Measurements from ENCODE around the gene SCUBE1.

The SCUBE1 gene

DNA sequence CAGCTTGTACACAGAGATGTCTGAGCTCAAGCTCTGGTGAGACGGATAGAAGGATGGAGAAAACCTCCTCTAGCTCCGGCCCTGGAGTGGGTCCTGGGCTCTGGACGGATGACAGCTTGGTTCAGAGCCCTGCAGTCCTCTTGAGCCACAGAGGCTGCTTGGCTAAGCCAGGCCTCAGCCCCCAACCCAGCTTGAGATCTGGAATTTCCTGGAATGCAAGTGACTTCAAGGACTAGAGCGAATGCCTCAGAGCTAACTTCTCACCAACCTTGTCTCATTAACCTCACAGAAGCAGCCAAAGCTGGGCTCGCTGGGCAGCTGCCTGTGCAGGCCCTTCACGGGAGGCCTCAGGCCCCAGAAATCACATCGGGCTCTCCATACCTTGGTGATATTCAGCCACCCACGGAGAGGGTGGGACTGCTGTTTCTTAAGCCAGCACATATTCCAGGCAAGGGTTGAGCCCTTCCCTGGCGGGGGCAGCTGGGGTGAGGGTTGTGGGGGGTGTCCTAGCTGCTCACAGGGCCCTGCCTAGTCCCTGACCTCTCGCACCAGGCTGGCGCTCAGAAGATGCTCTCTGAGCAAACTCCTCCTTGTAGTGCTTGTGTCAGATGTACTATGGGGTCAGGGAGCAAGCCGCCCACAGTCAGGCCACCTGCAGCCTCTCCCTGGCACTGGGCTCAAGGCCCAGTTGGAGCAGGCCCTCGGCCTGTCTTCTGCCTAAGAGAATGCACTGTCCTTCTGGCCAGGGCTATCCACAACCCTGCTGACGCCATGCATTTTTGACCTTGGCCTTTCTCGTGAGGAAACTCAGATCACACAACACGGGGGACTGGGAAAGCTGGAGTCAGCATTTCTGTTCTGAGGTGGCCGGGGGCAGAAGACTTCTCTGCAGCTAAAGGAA, 82.6 kb downstream of the SCUBE1 start:
- no peak overlapping the region for H3K4me3 ChIP-seq (ENCODE audit: low read depth, low read length)
- in situ Hi-C loops (cut with HindIII; ENCODE audit: low sequenced_read_pairs): no loop called here
- TF ChIP-seq, protein P1, sequence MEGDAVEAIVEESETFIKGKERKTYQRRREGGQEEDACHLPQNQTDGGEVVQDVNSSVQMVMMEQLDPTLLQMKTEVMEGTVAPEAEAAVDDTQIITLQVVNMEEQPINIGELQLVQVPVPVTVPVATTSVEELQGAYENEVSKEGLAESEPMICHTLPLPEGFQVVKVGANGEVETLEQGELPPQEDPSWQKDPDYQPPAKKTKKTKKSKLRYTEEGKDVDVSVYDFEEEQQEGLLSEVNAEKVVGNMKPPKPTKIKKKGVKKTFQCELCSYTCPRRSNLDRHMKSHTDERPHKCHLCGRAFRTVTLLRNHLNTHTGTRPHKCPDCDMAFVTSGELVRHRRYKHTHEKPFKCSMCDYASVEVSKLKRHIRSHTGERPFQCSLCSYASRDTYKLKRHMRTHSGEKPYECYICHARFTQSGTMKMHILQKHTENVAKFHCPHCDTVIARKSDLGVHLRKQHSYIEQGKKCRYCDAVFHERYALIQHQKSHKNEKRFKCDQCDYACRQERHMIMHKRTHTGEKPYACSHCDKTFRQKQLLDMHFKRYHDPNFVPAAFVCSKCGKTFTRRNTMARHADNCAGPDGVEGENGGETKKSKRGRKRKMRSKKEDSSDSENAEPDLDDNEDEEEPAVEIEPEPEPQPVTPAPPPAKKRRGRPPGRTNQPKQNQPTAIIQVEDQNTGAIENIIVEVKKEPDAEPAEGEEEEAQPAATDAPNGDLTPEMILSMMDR (IDR thresholded peaks at IDR 0.05; ENCODE audit: low read depth, low read length, missing control alignments): no peak
- no peak for DNase-seq (ENCODE audit: low read depth)

DNA sequence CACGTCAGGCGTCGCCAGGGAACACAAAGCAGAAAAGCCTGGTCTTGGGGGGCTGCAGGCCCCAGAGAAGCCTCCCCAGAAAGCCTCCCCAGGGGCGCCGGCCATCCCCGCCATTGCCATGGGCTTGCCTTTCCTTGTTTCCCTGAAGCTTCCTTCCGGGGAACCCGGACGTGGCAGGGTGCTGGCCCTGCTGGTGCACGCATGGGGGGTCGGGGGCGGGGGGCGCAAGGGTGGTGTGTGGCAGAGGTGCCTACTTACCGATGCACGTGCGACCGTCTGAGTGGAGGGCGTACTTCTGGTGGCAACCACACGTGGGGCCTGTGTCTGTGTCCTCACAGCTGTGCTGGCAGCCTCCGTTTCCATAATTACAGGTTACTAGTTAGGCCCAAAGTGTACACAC, 85.2 kb downstream of the SCUBE1 start:
- in situ Hi-C loops (cut with HindIII; ENCODE audit: low sequenced_read_pairs): no loop called here
- TF ChIP-seq, protein P1 (IDR thresholded peaks at IDR 0.05; ENCODE audit: low read depth, low read length, missing control alignments): no peak

DNA sequence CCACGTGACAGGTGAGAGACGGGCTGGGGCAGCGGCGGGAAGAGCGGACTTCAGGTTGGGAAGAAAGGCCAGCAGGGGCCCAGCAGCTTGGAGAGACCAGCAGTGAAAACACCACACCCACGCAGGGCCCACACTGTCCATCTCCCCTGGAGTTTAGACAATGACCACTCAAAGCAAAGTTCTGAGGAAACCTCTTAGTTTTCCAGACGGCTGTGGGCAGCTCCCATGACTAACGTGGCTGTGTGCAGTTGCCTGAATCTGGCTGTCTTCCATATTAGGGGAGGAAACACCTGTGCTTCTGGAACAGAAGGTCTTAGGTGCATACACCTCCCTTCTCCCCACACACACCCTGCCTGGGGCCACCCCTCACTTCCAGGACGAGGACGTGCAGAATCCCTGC, 85.6 kb downstream of the SCUBE1 start:
- TF ChIP-seq, protein P1 (IDR thresholded peaks at IDR 0.05; ENCODE audit: low read depth, low read length, missing control alignments): no peak
- no peak overlapping the region for H3K4me3 ChIP-seq (ENCODE audit: low read depth, low read length)
- no peak for DNase-seq (ENCODE audit: low read depth)
- in situ Hi-C loops (cut with HindIII; ENCODE audit: low sequenced_read_pairs): no loop called here

More for the DNA sequence above, 85.2 kb downstream of the SCUBE1 start:
- DNase-seq (ENCODE audit: low read depth): no peak
- H3K4me3 ChIP-seq (ENCODE audit: low read depth, low read length): no peak overlapping the region

DNA sequence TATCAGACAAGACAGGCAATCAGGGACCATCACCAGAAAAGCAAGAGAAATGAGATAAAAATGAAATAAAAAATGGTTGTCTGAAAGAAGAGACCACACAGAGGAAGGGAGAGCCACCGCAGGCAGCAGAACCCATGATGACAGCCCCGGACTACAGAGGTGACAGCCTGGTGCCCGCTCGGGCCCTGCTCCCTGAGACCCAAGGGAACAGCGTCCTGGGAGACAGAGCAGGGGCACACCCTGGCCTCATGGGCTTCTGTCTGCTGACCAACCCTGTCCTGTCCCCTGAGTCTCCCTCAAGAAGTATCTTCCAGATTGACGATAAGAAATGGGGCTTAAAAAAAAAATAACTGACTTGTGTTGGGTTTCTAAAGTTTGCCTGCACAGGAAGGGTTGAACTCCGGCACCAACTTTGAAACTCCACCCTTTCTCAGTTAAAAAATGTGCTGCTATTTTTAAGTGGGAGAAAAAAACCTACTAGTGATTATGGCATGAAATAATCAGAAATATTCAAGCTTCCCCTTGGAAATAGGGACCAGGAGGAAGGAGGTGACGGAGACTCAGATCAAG, 86.1 kb downstream of the SCUBE1 start:
- no peak for DNase-seq (ENCODE audit: low read depth)
- in situ Hi-C loops (cut with HindIII; ENCODE audit: low sequenced_read_pairs): no loop called here
- TF ChIP-seq, protein P1 (IDR thresholded peaks at IDR 0.05; ENCODE audit: low read depth, low read length, missing control alignments): no peak
- no peak overlapping the region for H3K4me3 ChIP-seq (ENCODE audit: low read depth, low read length)

DNA sequence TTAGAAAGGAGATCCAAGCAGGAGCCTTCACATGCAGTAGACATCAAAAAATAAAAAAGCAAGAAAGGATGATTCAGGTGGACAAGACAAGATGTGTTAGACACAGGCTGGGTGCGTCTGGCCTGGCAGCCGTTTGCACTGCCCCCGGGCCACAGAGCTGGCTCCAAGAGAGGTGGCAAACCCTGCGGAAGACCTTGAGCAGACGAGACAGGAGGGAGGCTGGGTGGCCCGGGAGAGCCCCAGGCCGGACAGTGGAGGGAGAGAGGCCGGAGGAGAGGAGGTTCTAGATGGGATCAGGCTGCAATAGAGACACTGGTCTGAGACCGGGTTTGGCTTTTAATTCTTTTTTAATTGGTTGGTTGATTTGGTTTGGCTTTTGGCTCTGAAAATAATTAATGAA, 86.6 kb downstream of the SCUBE1 start:
- in situ Hi-C loops (cut with HindIII; ENCODE audit: low sequenced_read_pairs): no loop called here
- DNase-seq (ENCODE audit: low read depth): no peak
- TF ChIP-seq, protein P1 (IDR thresholded peaks at IDR 0.05; ENCODE audit: low read depth, low read length, missing control alignments): no peak
- H3K4me3 ChIP-seq (ENCODE audit: low read depth, low read length): no peak overlapping the region

DNA sequence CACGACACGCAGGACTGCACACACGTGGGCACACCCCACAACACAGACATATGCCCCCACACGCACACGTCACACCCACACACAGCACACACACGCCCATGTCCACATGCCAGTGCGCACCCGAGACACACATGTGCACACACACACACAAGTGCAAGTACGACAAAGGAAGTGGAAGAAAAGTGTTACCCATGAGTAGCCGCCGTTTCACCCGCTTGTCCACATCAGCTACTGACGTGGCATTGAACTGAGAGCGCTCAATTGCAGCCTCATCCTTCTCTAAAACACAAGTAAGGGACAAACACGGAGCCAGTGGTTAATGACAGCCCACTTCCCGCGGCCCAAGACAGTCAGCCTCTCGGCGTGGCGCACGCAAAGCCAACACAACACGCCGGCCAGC, 87.9 kb downstream of the SCUBE1 start:
- no peak overlapping the region for H3K4me3 ChIP-seq (ENCODE audit: low read depth, low read length)
- DNase-seq (ENCODE audit: low read depth): no peak
- in situ Hi-C loops (cut with HindIII; ENCODE audit: low sequenced_read_pairs): no loop called here
- TF ChIP-seq, protein P1 (IDR thresholded peaks at IDR 0.05; ENCODE audit: low read depth, low read length, missing control alignments): no peak

Data from astrocyte of the cerebellum (primary cell).